IMR-90 (cell line): Measurements from ENCODE around the gene PTPN7. TPM values are rescaled to one million over a fixed set of nuclear protein-coding genes. Genes with fewer than 3 reads are reported as not detected.
"Not testable (repeated sequence)": the region's sequence is repeated elsewhere in the genome, so short reads cannot be mapped to it uniquely, and the experiment has no call there.

ENCODE experiments used
- ATAC-seq: fragments of 200-7000 bp; cut with Tn5 transposase; 2 replicates; pipeline ENCODE4 v1.9.1; 2020; ENCODE audit warnings: low read depth, mild to moderate bottlenecking, moderate library complexity
- BruUV-seq: library from RNA; stranded (reverse); fragments of 400-500 nt; replicated peaks from 2 replicates; lab custom pipeline; 2021; lab: Mats Ljungman, UMichigan
- CTCF ChIA-PET: fragments of 300-600 bp; formaldehyde crosslinking; extraction: SDS; loops from one replicate; lab custom pipeline; 2021; ENCODE audit warnings: antibody characterized with exemption; lab: Yijun Ruan, JAX
- POLR2A ChIA-PET: fragments of 300-600 bp; sonication (Branson Sonifier 250); formaldehyde crosslinking; loops from one replicate; lab custom pipeline; 2022; ENCODE audit warnings: antibody characterized with exemption; ENCODE audit not compliant: unreplicated experiment; lab: Charles Lee
- DNase-seq: peaks from one replicate; pipeline ENCODE4 v3.0.0; 2013
- H2AFZ ChIP-seq: replicated peaks from 2 replicates; pipeline ENCODE3; 2013; ENCODE audit warnings: low read length, mild to moderate bottlenecking; ENCODE audit not compliant: poor library complexity
- H2AK5ac ChIP-seq: 2 replicates; pipeline ENCODE4 v1.6.1; 2013; ENCODE audit warnings: low read depth, low read length, inconsistent platforms
- H2AK9ac ChIP-seq: replicated peaks from 2 replicates; pipeline ENCODE3; 2013; ENCODE audit warnings: mild to moderate bottlenecking, low read depth, low read length, moderate library complexity; ENCODE audit not compliant: poor library complexity
- H2BK120ac ChIP-seq: 2 replicates; pipeline ENCODE4 v1.6.1; 2013; ENCODE audit warnings: low read depth, low read length, inconsistent platforms
- H2BK15ac ChIP-seq: 3 replicates; pipeline ENCODE4 v1.6.1; 2013; ENCODE audit warnings: low read depth, low read length, inconsistent platforms
- H2BK20ac ChIP-seq: 2 replicates; pipeline ENCODE4 v1.6.1; 2013; ENCODE audit warnings: low read depth, mild to moderate bottlenecking, inconsistent platforms, low read length, moderate library complexity
- H2BK5ac ChIP-seq: 2 replicates; pipeline ENCODE4 v1.6.1; 2013; ENCODE audit warnings: mild to moderate bottlenecking, low read depth, low read length, inconsistent platforms; ENCODE audit not compliant: poor library complexity, severe bottlenecking
- H3K14ac ChIP-seq: replicated peaks from 2 replicates; pipeline ENCODE4 v1.6.1; 2013; ENCODE audit warnings: low read depth, low read length, inconsistent platforms
- H3K18ac ChIP-seq: 2 replicates; pipeline ENCODE4 v1.6.1; 2013; ENCODE audit warnings: low read depth, low read length, control low read depth
- H3K23ac ChIP-seq: 2 replicates; pipeline ENCODE4 v1.6.1; 2013; ENCODE audit warnings: low read depth, low read length, inconsistent platforms
- H3K27ac ChIP-seq: 2 replicates; pipeline ENCODE4 v1.5.1; 2013; ENCODE audit warnings: mild to moderate bottlenecking, control low read depth, low read length; ENCODE audit not compliant: insufficient read depth
- H3K27me3 ChIP-seq: 2 replicates; pipeline ENCODE4 v1.6.1; 2013; ENCODE audit warnings: low read length; ENCODE audit not compliant: control insufficient read depth, insufficient read depth
- H3K36me3 ChIP-seq: 2 replicates; pipeline ENCODE4 v1.6.1; 2013; ENCODE audit warnings: low read length, mixed read lengths; ENCODE audit not compliant: control insufficient read depth, insufficient read depth
- H3K4ac ChIP-seq: 2 replicates; pipeline ENCODE4 v1.6.1; 2013; ENCODE audit warnings: low read depth, low read length, inconsistent platforms
- H3K4me1 ChIP-seq: 2 replicates; pipeline ENCODE4 v1.6.1; 2013; ENCODE audit warnings: low read length, mixed read lengths; ENCODE audit not compliant: control insufficient read depth, insufficient read depth
- H3K4me2 ChIP-seq: 2 replicates; pipeline ENCODE4 v1.6.1; 2013; ENCODE audit warnings: low read depth, mild to moderate bottlenecking, control low read depth, low read length, moderate library complexity
- H3K4me3 ChIP-seq: 2 replicates; pipeline ENCODE4 v1.5.1; 2013; ENCODE audit warnings: low read depth, mild to moderate bottlenecking, control low read depth, low read length, moderate library complexity; ENCODE audit not compliant: insufficient read depth
- H3K56ac ChIP-seq: 2 replicates; pipeline ENCODE4 v1.6.1; 2013; ENCODE audit warnings: low read length, inconsistent platforms; ENCODE audit not compliant: insufficient read depth; ENCODE audit errors: extremely low read depth
- H3K79me1 ChIP-seq, 2 experiments: 2 replicates each; pipeline ENCODE4 v1.6.1; 2013; ENCODE audit warnings: low read length in 2 of 2, inconsistent platforms in 1 of 2, low read depth in 1 of 2
- H3K9ac ChIP-seq: 2 replicates; pipeline ENCODE4 v1.6.1; 2013; ENCODE audit warnings: low read depth, low read length, control low read depth
- H3K9me1 ChIP-seq: 2 replicates; pipeline ENCODE4 v1.6.1; 2013; ENCODE audit warnings: low read length, inconsistent platforms; ENCODE audit not compliant: insufficient read depth
- H3K9me3 ChIP-seq: 2 replicates; pipeline ENCODE4 v1.6.1; 2013; ENCODE audit warnings: low read length; ENCODE audit not compliant: control insufficient read depth, insufficient read depth
- H4K20me1 ChIP-seq: 2 replicates; pipeline ENCODE4 v1.6.1; 2013; ENCODE audit warnings: low read length, inconsistent platforms; ENCODE audit not compliant: insufficient read depth
- H4K5ac ChIP-seq: 2 replicates; pipeline ENCODE4 v1.6.1; 2013; ENCODE audit warnings: mild to moderate bottlenecking, low read depth, low read length, control low read depth
- H4K8ac ChIP-seq, 2 experiments: 2 replicates each; pipeline ENCODE4 v1.6.1; 2013; ENCODE audit warnings: low read depth in 2 of 2, low read length in 2 of 2, control low read depth in 1 of 2, inconsistent platforms in 1 of 2
- H4K91ac ChIP-seq: 2 replicates; pipeline ENCODE4 v1.6.1; 2013; ENCODE audit warnings: low read depth, low read length, inconsistent platforms; ENCODE audit not compliant: insufficient read depth
- FOS ChIP-seq: fragments of 150-350 bp; IDR thresholded peaks from 2 replicates; pipeline ENCODE4 v1.6.1; 2016; ENCODE audit warnings: low read depth, low read length
- MAZ ChIP-seq: IDR thresholded peaks from 2 replicates; pipeline ENCODE4 v1.6.1; 2012; ENCODE audit warnings: low read depth, mild to moderate bottlenecking, low read length, improper control_type of control experiment, moderate library complexity, borderline replicate concordance
- MXI1 ChIP-seq: IDR thresholded peaks from 2 replicates; pipeline ENCODE4 v1.6.1; 2012; ENCODE audit warnings: low read depth, mild to moderate bottlenecking, low read length, moderate library complexity, borderline replicate concordance
- NFE2L2 ChIP-seq: fragments of 150-350 bp; IDR thresholded peaks from 2 replicates; pipeline ENCODE4 v1.6.1; 2016; ENCODE audit warnings: low read depth, mild to moderate bottlenecking, low read length
- RFX5 ChIP-seq: IDR thresholded peaks from 2 replicates; pipeline ENCODE4 v1.8.0; 2012; ENCODE audit warnings: low read depth, mild to moderate bottlenecking, low read length, moderate library complexity
- WGBS, 2 experiments: methylation state at CpG; one replicate each; pipeline versions ENCODE4 v1.1.5 to v1.1.7; 2013; ENCODE audit warnings: missing lambda C conversion rate in 2 of 2; ENCODE audit not compliant: insufficient read length in 1 of 2; ENCODE audit errors: extremely low coverage in 2 of 2; 5-methylcytosine and 5-hydroxymethylcytosine counted together
- dilution Hi-C: fragments of 300-500 bp; cut with HindIII; formaldehyde crosslinking; loops from one replicate; pipeline ENCODE4 v1.14.3; 2018; ENCODE audit warnings: low sequenced_read_pairs; ENCODE audit not compliant: unreplicated experiment
- in situ Hi-C: fragments of 300-500 bp; cut with MboI; formaldehyde crosslinking; loops from 3 replicates; pipeline ENCODE4 v1.14.3; 2019; ENCODE audit warnings: low sequenced_read_pairs, inconsistent platforms, mixed read lengths
- intact Hi-C: fragments of 100-400 bp; cut with micrococcal nuclease; formaldehyde crosslinking; loops from 2 replicates; pipeline ENCODE4 v1.10.0; 2022
- polyA plus RNA-seq, 3 experiments: library from polyadenylated mRNA; depleted of rRNA; stranded (reverse); fragments of >200 nt; gene quantifications; 2 replicates each; pipeline ENCODE4 v1.2.3, GENCODE V29; 2012; ENCODE audit warnings: low replicate concordance in 1 of 3
- total RNA-seq: library from RNA; depleted of rRNA; stranded (reverse); fragments of >200 nt; gene quantifications from 2 replicates; pipeline ENCODE4 v1.2.3, GENCODE V29; 2012
- TF ChIP-seq, protein P1 (sequence below): fragments of 150-350 bp; IDR thresholded peaks from 2 replicates; pipeline ENCODE4 v1.6.1; 2017; ENCODE audit warnings: mild to moderate bottlenecking, antibody characterized with exemption, low read length, low read depth

The PTPN7 gene
- total and polyA plus RNA-seq, 2 of the 4 experiments (the other 2 are of a cell fraction) = 0.05 TPM; not detected in 1

- Histone ChIP-seq H2BK20ac (no peak overlapping the region), H3K14ac (no peak overlapping the region), H2AK9ac (peak overlapping the region; percentile 86), H3K4me2 (peak overlapping the region; percentile 7; the same call in 1 of the 2 replicates), H3K27ac (no peak overlapping the region), H3K9ac (no peak overlapping the region), H2BK120ac (no peak overlapping the region; the same call in 1 of the 2 replicates), H4K20me1 (no peaks in the 10 kb centered on the region), H2BK15ac (no peak overlapping the region; the same call in 2 of the 3 replicates), H3K56ac (no peak overlapping the region), H3K9me1 (no peaks in the 10 kb centered on the region), H4K8ac (no peak overlapping the region; a peak in 1 of 4 replicates), H3K27me3 (0 out of 2 replicates have a peak, but pooled peaks cover 2% of the 10 kb centered on the region), H2AK5ac (no peak overlapping the region), H2BK5ac (no peak overlapping the region), H3K18ac (no peak overlapping the region), H3K4me1 (peaks cover 6% of the 10 kb centered on the region; the same call in 1 of the 2 replicates), H3K4me3 (no peak overlapping the region), H3K4ac (no peak overlapping the region), H4K5ac (no peak overlapping the region), H3K9me3 (no peaks in the 10 kb centered on the region), H3K79me1 (no peaks in the 10 kb centered on the region), H2AFZ (peak overlapping the region; percentile 61), H4K91ac (no peak overlapping the region), H3K23ac (no peak overlapping the region), H3K36me3 (no peaks in the 10 kb centered on the region)
- BruUV-seq = no TSS peak
- in situ Hi-C loops (no loop called here), intact Hi-C loops (loop anchor here (10.0 kb wide), 1 partner anchor 228 kb away; the partner anchor contains the start of gene SHISA4), dilution Hi-C loops (no loop called here)
- DNase-seq (peak; percentile 11), ATAC-seq (peak; percentile 73)
- ChIA-PET POLR2A (interaction anchor here (0.7 kb wide), 1 partner anchor 37 kb away, joined by 3 read pairs; no protein-coding TSS in a partner anchor), CTCF (interaction anchor here (0.9 to 1.0 kb wide), 2 partner anchors 21 to 108 kb away, joined by 3 to 4 read pairs; no protein-coding TSS in a partner anchor)
- no CpG with 5 or more reads among the region's 5 CpGs for WGBS, 2 experiments
- no peak for TF ChIP-seq NFE2L2
- no peak for TF ChIP-seq FOS
- no peak for TF ChIP-seq RFX5
- TF ChIP-seq, protein P1, sequence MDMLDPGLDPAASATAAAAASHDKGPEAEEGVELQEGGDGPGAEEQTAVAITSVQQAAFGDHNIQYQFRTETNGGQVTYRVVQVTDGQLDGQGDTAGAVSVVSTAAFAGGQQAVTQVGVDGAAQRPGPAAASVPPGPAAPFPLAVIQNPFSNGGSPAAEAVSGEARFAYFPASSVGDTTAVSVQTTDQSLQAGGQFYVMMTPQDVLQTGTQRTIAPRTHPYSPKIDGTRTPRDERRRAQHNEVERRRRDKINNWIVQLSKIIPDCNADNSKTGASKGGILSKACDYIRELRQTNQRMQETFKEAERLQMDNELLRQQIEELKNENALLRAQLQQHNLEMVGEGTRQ = no peak
- no peak for TF ChIP-seq MAZ
- TF ChIP-seq MXI1 = no peak
These were observed 47.3 kb downstream of the PTPN7 start for GRCh38 chr1:202112859-202113689.

DNA sequence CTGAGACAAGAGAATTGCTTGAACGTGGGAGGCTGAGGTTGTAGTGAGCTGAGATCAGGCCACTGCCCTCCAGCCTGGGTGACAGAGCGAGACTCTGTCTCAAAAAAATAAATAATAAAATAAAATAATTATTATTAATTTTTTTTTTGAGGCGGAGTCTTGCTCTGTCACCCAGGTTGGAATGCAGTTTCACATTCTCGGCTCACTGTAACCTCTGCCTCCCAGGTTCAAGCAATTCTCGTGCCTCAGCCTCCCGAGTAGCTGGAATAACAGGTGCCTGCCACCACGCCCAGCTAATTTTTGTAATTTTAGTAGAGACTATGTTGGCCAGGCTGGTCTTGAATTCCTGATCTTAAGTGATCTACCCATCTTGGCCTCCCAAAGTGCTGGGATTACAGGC, 48.8 kb downstream of the PTPN7 start:
- H3K4ac ChIP-seq, in situ Hi-C loops, ATAC-seq, H3K14ac ChIP-seq, H3K23ac ChIP-seq, H4K91ac ChIP-seq, H3K4me2 ChIP-seq, H3K18ac ChIP-seq, H3K36me3 ChIP-seq, H3K27ac ChIP-seq, H2BK120ac ChIP-seq, DNase-seq, H2AK9ac ChIP-seq, H3K56ac ChIP-seq, H3K9me3 ChIP-seq, dilution Hi-C loops, POLR2A ChIA-PET, H4K20me1 ChIP-seq, H2BK20ac ChIP-seq, H3K9ac ChIP-seq, H4K8ac ChIP-seq, H3K9me1 ChIP-seq, H2AFZ ChIP-seq, H2AK5ac ChIP-seq, H3K4me1 ChIP-seq, H3K27me3 ChIP-seq, H3K79me1 ChIP-seq, H2BK5ac ChIP-seq, CTCF ChIA-PET, H4K5ac ChIP-seq, H3K4me3 ChIP-seq, H2BK15ac ChIP-seq, BruUV-seq: not testable (repeated sequence)
- WGBS, 2 experiments = 80% methylated on average over 1 of the region's 7 CpGs; no CpG with 5 or more reads in 1 of the 2 experiments
- intact Hi-C loops = loop anchor here (10.0 kb wide), 1 partner anchor 227 kb away; the partner anchor contains the start of gene SHISA4
